Measurements from ENCODE around the gene SCAF11. TPM values are rescaled to one million over a fixed set of nuclear protein-coding genes. Genes with fewer than 3 reads are reported as not detected.

The SCAF11 gene
- total and polyA plus RNA-seq, 8 donors: 88.4 to 142 (median 129) TPM

DNA sequence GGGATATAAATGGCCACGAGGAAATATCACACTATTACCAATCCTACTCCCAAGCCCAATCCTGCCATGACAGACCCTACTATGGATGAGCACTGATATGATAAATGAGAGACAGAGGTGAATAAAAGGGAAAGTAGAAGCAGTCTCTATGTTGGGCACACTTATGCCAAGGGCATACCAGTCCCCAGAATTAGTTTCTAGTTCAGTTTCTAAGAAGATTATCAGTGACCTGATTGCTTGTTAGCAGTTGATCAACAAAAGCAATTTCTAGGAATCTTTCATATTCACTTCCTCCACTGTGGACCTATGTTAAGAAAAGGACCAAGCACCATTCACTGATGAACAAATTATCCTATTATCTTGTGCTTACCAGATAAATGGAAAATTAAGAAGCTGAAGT is 20.0 kb downstream of the SCAF11 start:
- Histone ChIP-seq H3K27me3 (no peaks in the 10 kb centered on the region), H3K36me3 (no peaks in the 10 kb centered on the region), H3K9me3 (no peaks in the 10 kb centered on the region), H3K4me3 (no peak overlapping the region), H3K4me1 (peaks cover 7 to 48% of the 10 kb centered on the region in 2 donors), H3K27ac (no peak overlapping the region)
- TF ChIP-seq, protein P1, sequence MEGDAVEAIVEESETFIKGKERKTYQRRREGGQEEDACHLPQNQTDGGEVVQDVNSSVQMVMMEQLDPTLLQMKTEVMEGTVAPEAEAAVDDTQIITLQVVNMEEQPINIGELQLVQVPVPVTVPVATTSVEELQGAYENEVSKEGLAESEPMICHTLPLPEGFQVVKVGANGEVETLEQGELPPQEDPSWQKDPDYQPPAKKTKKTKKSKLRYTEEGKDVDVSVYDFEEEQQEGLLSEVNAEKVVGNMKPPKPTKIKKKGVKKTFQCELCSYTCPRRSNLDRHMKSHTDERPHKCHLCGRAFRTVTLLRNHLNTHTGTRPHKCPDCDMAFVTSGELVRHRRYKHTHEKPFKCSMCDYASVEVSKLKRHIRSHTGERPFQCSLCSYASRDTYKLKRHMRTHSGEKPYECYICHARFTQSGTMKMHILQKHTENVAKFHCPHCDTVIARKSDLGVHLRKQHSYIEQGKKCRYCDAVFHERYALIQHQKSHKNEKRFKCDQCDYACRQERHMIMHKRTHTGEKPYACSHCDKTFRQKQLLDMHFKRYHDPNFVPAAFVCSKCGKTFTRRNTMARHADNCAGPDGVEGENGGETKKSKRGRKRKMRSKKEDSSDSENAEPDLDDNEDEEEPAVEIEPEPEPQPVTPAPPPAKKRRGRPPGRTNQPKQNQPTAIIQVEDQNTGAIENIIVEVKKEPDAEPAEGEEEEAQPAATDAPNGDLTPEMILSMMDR (IDR thresholded peaks at IDR 0.05): no peak
- intact Hi-C loops (cut with DNase I): no loop called here
- DNase-seq (no peak), ATAC-seq (no peak)

DNA sequence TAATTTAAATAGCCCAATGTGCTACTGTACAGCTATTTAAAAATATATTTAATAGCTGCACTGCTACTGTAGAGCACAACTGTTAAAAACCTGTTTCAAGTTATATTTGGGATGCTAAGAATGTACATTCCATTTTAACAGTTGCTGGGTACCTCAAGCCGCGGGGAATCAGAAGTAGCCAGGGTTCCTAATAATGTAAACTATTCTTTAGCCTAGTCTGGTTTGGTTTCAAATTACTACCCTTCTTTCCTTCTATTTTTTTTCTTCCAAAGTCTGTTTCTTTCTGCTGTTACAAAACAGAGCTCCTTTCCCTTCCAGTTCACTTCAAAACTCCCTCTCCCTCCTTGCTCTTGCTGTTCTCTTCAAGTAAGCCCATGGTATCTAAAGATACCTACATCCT is 21.3 kb downstream of the SCAF11 start:
- no peak for ATAC-seq
- no peaks in the 10 kb centered on the region for H3K9me3 ChIP-seq
- TF ChIP-seq, protein P1 (IDR thresholded peaks at IDR 0.05): no peak
- no peak overlapping the region for H3K4me3 ChIP-seq
- no peaks in the 10 kb centered on the region for H3K27me3 ChIP-seq
- intact Hi-C loops (cut with DNase I): no loop called here
- peaks cover 0 to 5% of the 10 kb centered on the region in 2 donors for H3K36me3 ChIP-seq
- H3K4me1 ChIP-seq: peaks cover 7 to 44% of the 10 kb centered on the region in 2 donors
- H3K27ac ChIP-seq: no peak overlapping the region
- DNase-seq: no peak

DNA sequence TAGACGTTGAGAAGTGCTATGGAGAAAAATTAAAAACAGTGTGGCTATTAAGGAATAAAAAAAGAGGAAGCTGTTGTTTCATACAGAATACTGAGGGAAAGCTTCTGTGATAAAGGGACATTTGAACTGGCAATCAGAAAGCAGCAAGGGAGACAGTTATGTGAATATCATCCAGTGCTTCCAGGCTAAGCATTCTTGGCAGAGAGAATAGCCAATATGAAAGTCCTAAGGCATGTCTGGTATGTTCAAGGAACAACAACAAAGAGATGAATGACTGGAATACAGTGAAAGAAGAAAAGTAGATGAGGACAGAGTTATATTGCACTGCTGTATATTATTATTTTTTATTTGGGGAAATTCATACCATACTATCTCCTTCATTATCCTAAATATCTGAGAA is 23.9 kb downstream of the SCAF11 start:
- H3K27ac ChIP-seq: no peak overlapping the region
- intact Hi-C loops (cut with DNase I): no loop called here
- TF ChIP-seq, protein P1 (IDR thresholded peaks at IDR 0.05): no peak
- peaks cover 7 to 32% of the 10 kb centered on the region in 2 donors for H3K4me1 ChIP-seq
- DNase-seq: no peak
- no peaks in the 10 kb centered on the region for H3K9me3 ChIP-seq
- peaks cover 0 to 24% of the 10 kb centered on the region in 2 donors for H3K36me3 ChIP-seq
- no peaks in the 10 kb centered on the region for H3K27me3 ChIP-seq
- H3K4me3 ChIP-seq: no peak overlapping the region
- peak; percentile 65 for ATAC-seq

DNA sequence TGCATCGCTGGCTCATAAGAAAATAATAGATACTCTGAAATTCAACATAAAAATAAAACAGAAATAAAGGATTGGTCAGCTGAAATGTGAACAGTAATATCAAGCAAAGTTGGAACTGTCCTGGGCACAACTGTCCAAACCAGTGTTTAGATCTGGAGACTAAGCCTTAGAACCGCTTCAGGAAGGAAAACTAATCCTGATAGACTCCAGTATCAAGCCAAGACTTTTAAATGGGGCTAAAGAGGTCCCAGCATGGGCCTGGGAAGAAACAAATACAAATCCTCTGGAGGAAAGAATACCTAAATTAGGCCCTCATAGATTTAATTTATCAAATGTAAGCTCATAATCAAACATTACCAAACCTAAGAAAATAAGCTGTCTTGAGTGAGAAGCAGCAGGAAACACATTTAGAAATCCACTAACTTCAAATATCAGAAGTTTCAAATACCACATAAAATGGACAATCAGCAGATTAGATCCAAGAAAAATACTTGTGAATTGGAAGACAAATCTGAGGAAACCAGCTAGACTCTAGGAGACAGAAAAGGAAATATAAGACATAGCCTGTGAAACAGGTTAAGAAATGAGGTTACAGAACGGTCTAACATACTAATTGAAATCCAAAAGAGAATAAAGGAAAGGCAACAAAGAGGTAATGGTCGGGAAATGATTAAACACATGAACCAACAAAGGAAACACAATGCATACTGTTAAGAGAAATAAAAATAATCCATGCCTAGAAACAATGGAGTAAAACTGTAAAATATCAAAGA is 27.6 kb downstream of the SCAF11 start:
- H3K36me3 ChIP-seq: peaks cover 0 to 24% of the 10 kb centered on the region in 2 donors
- ATAC-seq (no peak), DNase-seq (no peak)
- H3K4me1 ChIP-seq: peaks cover 11 to 27% of the 10 kb centered on the region in 2 donors
- no peaks in the 10 kb centered on the region for H3K9me3 ChIP-seq
- TF ChIP-seq, protein P1 (IDR thresholded peaks at IDR 0.05): no peak
- intact Hi-C loops (cut with DNase I): no loop called here
- H3K27me3 ChIP-seq: no peaks in the 10 kb centered on the region
- no peak overlapping the region for H3K4me3 ChIP-seq
- no peak overlapping the region for H3K27ac ChIP-seq

DNA sequence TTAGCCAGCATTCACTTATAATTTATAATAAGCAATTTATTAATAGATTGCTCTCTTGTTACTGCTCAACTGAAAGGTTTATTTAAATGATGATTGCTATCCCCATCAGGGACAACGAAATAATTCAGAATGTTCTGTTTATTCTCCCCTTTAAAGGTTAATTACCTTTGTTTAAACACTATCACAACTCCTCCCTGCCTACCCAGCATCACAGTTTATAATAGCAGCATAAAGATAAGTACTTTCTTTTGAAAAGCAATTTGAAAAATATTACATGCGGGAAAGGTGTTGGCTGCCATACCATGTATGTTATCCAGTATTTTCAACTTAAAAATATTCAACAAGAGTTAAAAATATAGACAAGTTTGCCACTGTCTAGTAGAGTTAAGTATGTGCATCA is 30.6 kb downstream of the SCAF11 start:
- Histone ChIP-seq H3K27ac (no peak overlapping the region), H3K36me3 (peaks cover 0 to 24% of the 10 kb centered on the region in 2 donors), H3K9me3 (no peaks in the 10 kb centered on the region), H3K27me3 (no peaks in the 10 kb centered on the region), H3K4me1 (peaks cover 4 to 5% of the 10 kb centered on the region in 2 donors), H3K4me3 (no peak overlapping the region)
- DNase-seq (no peak), ATAC-seq (no peak)
- TF ChIP-seq, protein P1 (IDR thresholded peaks at IDR 0.05): no peak
- intact Hi-C loops (cut with DNase I): no loop called here

Measured in left lung (tissue), 10 donors.